Measurements from ENCODE around the gene ACSL5. TPM values are rescaled to one million over a fixed set of nuclear protein-coding genes. Genes with fewer than 3 reads are reported as not detected.

ACSL5 gene
- total RNA-seq, 1 donor from 2014 or later = 0.64 TPM

DNA sequence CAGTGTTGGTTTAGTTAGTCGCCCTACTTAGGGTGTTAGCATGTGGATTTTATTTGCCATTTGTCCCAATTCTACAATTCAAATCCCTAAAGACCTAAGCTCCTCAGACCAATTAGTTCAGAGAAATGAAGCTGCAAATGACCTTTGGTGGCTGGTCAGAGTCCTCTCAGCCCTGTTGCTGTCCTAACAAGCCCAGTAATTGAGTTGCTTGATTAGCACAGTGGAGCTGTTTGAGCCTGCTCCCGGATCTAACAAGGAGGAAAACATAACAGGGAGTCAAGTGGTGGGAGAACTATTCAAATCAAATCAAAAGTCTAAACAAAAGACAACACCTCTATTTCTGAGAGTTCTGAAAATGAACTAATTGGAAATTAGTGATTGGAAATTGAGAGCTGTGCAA is 50.7 kb downstream of the ACSL5 start:
- DNase-seq (ENCODE audit: low spot score) = no peak
- H3K27me3 Mint-ChIP-seq (ENCODE audit: unreplicated experiment) = no peaks in the 10 kb centered on the region
- no peaks in the 10 kb centered on the region for H3K9me3 Mint-ChIP-seq (ENCODE audit: unreplicated experiment)
- H3K36me3 Mint-ChIP-seq (ENCODE audit: low read depth, unreplicated experiment) = no peaks in the 10 kb centered on the region
- no peak overlapping the region for H3K4me3 Mint-ChIP-seq (ENCODE audit: unreplicated experiment)
- no peak for TF ChIP-seq CTCF (IDR thresholded peaks at IDR 0.05; ENCODE audit: unreplicated experiment)
- peaks cover 11% of the 10 kb centered on the region for H3K4me1 Mint-ChIP-seq (ENCODE audit: unreplicated experiment)
- H3K27ac Mint-ChIP-seq (ENCODE audit: unreplicated experiment) = no peak overlapping the region

GRCh38 chr10:112426111-112426510 is 52.2 kb downstream of the ACSL5 start:
- no peak overlapping the region for H3K27ac Mint-ChIP-seq (ENCODE audit: unreplicated experiment)
- H3K36me3 Mint-ChIP-seq (ENCODE audit: low read depth, unreplicated experiment) = peaks cover 5% of the 10 kb centered on the region
- peaks cover 7% of the 10 kb centered on the region for H3K4me1 Mint-ChIP-seq (ENCODE audit: unreplicated experiment)
- no peaks in the 10 kb centered on the region for H3K27me3 Mint-ChIP-seq (ENCODE audit: unreplicated experiment)
- H3K4me3 Mint-ChIP-seq (ENCODE audit: unreplicated experiment) = no peak overlapping the region
- H3K9me3 Mint-ChIP-seq (ENCODE audit: unreplicated experiment) = no peaks in the 10 kb centered on the region
- DNase-seq (ENCODE audit: low spot score) = no peak
- no peak for TF ChIP-seq CTCF (IDR thresholded peaks at IDR 0.05; ENCODE audit: unreplicated experiment)

- no peak for DNase-seq (ENCODE audit: low spot score)
- Mint-ChIP-seq H3K4me1 (ENCODE audit: unreplicated experiment) (peaks cover 7% of the 10 kb centered on the region), H3K27ac (ENCODE audit: unreplicated experiment) (peak overlapping the region; percentile 76), H3K27me3 (ENCODE audit: unreplicated experiment) (no peaks in the 10 kb centered on the region), H3K36me3 (ENCODE audit: low read depth, unreplicated experiment) (peaks cover 5% of the 10 kb centered on the region), H3K9me3 (ENCODE audit: unreplicated experiment) (no peaks in the 10 kb centered on the region), H3K4me3 (ENCODE audit: unreplicated experiment) (peak overlapping the region; percentile 29)
- TF ChIP-seq CTCF (IDR thresholded peaks at IDR 0.05; ENCODE audit: unreplicated experiment) = no peak
Measured at GRCh38 chr10:112429147-112429546, 55.2 kb downstream of the ACSL5 start.

- peaks cover 7% of the 10 kb centered on the region for H3K4me1 Mint-ChIP-seq (ENCODE audit: unreplicated experiment)
- H3K36me3 Mint-ChIP-seq (ENCODE audit: low read depth, unreplicated experiment) = peaks cover 5% of the 10 kb centered on the region
Measured at GRCh38 chr10:112429654-112430230, 55.8 kb downstream of the ACSL5 start.

More at GRCh38 chr10:112429654-112430230, 55.8 kb downstream of the ACSL5 start:
- DNase-seq (ENCODE audit: low spot score) = no peak
- Mint-ChIP-seq H3K27ac (ENCODE audit: unreplicated experiment) (peak overlapping the region; percentile 76), H3K9me3 (ENCODE audit: unreplicated experiment) (no peaks in the 10 kb centered on the region), H3K4me3 (ENCODE audit: unreplicated experiment) (no peak overlapping the region), H3K27me3 (ENCODE audit: unreplicated experiment) (no peaks in the 10 kb centered on the region)
- TF ChIP-seq CTCF (IDR thresholded peaks at IDR 0.05; ENCODE audit: unreplicated experiment) = no peak
